IMR-90 (cell line): Measurements from ENCODE around the gene SYNPO.

Experiments used
- BHLHE40 ChIP-seq: fragments of 150-350 bp; IDR thresholded peaks from 2 replicates; pipeline ENCODE4 v1.6.1; 2016; ENCODE audit warnings: mild to moderate bottlenecking, low read depth, low read length
- CEBPB ChIP-seq: IDR thresholded peaks from 2 replicates; pipeline ENCODE4 v1.6.1; 2012; ENCODE audit warnings: low read depth, low read length, improper control_type of control experiment
- CHD1 ChIP-seq: IDR thresholded peaks from 2 replicates; pipeline ENCODE4 v1.6.1; 2012; ENCODE audit warnings: low read depth, low read length, improper control_type of control experiment
- MAFK ChIP-seq: IDR thresholded peaks from 2 replicates; pipeline ENCODE4 v1.6.1; 2012; ENCODE audit warnings: low read depth, low read length, improper control_type of control experiment
- MAZ ChIP-seq: IDR thresholded peaks from 2 replicates; pipeline ENCODE4 v1.6.1; 2012; ENCODE audit warnings: low read depth, mild to moderate bottlenecking, low read length, improper control_type of control experiment, moderate library complexity, borderline replicate concordance
- MXI1 ChIP-seq: IDR thresholded peaks from 2 replicates; pipeline ENCODE4 v1.6.1; 2012; ENCODE audit warnings: low read depth, mild to moderate bottlenecking, low read length, moderate library complexity, borderline replicate concordance
- POLR2A ChIP-seq: IDR thresholded peaks from 2 replicates; pipeline ENCODE4 v1.6.1; 2012; ENCODE audit warnings: mild to moderate bottlenecking, low read depth, low read length
- RAD21 ChIP-seq: IDR thresholded peaks from 2 replicates; pipeline ENCODE4 v1.6.1; 2012; ENCODE audit warnings: low read length, improper control_type of control experiment
- RFX5 ChIP-seq: IDR thresholded peaks from 2 replicates; pipeline ENCODE4 v1.8.0; 2012; ENCODE audit warnings: low read depth, mild to moderate bottlenecking, low read length, moderate library complexity
- SMC3 ChIP-seq: fragments of 150-350 bp; IDR thresholded peaks from 2 replicates; pipeline ENCODE4 v1.6.1; 2016; ENCODE audit warnings: low read depth, mild to moderate bottlenecking, antibody characterized with exemption, low read length, moderate library complexity
- TF ChIP-seq, protein P1 (sequence below): conservative IDR thresholded peaks from 2 replicates; pipeline ENCODE4 v1.5.1; 2012; ENCODE audit warnings: mild to moderate bottlenecking, low read depth, low read length, improper control_type of control experiment
- TF ChIP-seq, protein P2 (sequence below): fragments of 150-350 bp; IDR thresholded peaks from 2 replicates; pipeline ENCODE4 v1.6.1; 2016; ENCODE audit warnings: low read depth, mild to moderate bottlenecking, low read length, moderate library complexity, borderline replicate concordance
- TF ChIP-seq, protein P3 (sequence below): fragments of 150-350 bp; IDR thresholded peaks from 2 replicates; pipeline ENCODE4 v1.6.1; 2017; ENCODE audit warnings: mild to moderate bottlenecking, antibody characterized with exemption, low read length, low read depth

DNA sequence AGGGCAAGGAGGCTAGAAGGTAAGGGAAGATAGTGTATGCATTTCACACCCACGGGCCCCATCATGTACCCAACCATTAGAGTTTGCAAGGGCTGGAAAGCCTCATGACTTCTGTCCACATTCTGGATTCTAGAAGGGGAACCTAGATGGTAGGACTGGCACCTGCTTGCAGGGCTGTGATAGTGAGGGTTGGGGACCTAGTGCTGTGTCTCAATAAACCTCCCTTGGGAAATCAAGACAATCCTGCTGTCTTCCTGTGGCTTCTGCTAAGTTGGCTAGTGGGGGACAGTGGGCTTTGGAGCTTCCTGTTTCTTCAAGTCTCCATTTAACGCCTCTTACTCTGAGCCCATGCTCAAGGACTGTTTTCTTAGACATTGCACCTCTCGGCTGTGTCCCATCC lies 43.6 kb upstream of the SYNPO start:
- TF ChIP-seq, protein P1, sequence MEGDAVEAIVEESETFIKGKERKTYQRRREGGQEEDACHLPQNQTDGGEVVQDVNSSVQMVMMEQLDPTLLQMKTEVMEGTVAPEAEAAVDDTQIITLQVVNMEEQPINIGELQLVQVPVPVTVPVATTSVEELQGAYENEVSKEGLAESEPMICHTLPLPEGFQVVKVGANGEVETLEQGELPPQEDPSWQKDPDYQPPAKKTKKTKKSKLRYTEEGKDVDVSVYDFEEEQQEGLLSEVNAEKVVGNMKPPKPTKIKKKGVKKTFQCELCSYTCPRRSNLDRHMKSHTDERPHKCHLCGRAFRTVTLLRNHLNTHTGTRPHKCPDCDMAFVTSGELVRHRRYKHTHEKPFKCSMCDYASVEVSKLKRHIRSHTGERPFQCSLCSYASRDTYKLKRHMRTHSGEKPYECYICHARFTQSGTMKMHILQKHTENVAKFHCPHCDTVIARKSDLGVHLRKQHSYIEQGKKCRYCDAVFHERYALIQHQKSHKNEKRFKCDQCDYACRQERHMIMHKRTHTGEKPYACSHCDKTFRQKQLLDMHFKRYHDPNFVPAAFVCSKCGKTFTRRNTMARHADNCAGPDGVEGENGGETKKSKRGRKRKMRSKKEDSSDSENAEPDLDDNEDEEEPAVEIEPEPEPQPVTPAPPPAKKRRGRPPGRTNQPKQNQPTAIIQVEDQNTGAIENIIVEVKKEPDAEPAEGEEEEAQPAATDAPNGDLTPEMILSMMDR: no peak
- TF ChIP-seq BHLHE40: no peak
- TF ChIP-seq RFX5: no peak
- TF ChIP-seq POLR2A: no peak
- no peak for TF ChIP-seq SMC3
- TF ChIP-seq MAZ: no peak
- TF ChIP-seq, protein P2, sequence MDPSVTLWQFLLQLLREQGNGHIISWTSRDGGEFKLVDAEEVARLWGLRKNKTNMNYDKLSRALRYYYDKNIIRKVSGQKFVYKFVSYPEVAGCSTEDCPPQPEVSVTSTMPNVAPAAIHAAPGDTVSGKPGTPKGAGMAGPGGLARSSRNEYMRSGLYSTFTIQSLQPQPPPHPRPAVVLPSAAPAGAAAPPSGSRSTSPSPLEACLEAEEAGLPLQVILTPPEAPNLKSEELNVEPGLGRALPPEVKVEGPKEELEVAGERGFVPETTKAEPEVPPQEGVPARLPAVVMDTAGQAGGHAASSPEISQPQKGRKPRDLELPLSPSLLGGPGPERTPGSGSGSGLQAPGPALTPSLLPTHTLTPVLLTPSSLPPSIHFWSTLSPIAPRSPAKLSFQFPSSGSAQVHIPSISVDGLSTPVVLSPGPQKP: no peak
- TF ChIP-seq MXI1: no peak
- TF ChIP-seq CHD1: no peak
- TF ChIP-seq RAD21: no peak
- TF ChIP-seq, protein P3, sequence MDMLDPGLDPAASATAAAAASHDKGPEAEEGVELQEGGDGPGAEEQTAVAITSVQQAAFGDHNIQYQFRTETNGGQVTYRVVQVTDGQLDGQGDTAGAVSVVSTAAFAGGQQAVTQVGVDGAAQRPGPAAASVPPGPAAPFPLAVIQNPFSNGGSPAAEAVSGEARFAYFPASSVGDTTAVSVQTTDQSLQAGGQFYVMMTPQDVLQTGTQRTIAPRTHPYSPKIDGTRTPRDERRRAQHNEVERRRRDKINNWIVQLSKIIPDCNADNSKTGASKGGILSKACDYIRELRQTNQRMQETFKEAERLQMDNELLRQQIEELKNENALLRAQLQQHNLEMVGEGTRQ: no peak
- no peak for TF ChIP-seq CEBPB
- no peak for TF ChIP-seq MAFK
